Ecto neural progenitor cell (in vitro differentiated cells): ENCODE results near the gene TNFAIP8L1.
A peak's percentile ranks its signal among the peaks of the same experiment; 100 is the strongest.
"Not testable (repeated sequence)": the region's sequence is repeated elsewhere in the genome, so short reads cannot be mapped to it uniquely, and the experiment has no call there.

ENCODE experiments used
- DNase-seq: peaks from one replicate; pipeline ENCODE4 v3.0.0-alpha.2; 2018; ENCODE audit warnings: low spot score

The TNFAIP8L1 gene

DNA sequence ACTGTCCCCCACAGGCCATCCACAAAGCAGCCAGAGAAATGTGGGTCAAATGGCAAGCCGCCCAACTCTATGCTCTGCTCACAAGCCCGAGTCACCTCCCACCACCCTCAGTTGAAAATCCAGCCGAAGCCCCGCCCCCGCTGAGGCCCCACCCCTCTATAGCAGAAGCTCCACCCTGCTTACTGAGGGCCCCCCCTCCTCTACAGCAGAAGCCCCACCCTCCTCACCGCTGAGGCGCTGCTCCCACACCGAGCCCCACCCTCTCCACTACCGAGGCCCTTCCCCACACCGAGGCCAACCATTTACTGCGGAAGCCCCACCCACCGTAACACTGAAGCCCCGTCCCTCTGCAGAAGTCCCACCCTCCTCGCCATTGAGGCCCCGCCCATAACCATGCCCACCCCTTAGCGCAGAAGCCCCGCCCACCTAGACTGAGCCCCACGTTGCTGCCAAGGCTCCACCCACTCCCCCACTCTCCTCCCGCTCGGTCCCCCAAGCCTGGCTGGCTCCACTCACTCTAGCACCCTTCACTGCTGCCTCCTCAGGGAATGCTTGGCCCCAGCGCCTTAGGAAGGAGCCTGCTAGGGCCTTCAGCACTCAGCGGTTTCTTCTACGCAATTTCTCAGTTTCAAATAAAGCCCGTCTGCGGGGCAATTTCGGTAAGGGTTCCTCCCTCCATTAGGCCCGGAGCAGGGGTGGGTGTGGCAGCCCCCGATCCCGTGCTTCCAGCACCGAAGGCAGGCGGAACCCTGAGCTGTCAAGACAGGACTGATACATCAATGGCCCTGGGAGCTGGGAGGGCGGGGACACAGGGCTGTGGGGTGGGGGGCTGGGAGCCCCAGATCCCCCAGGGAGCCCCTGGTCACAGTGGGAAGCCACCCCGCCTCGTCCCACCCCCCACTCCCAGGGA lies 39.8 kb downstream of the TNFAIP8L1 start:
- peak; percentile 91 for DNase-seq

DNA sequence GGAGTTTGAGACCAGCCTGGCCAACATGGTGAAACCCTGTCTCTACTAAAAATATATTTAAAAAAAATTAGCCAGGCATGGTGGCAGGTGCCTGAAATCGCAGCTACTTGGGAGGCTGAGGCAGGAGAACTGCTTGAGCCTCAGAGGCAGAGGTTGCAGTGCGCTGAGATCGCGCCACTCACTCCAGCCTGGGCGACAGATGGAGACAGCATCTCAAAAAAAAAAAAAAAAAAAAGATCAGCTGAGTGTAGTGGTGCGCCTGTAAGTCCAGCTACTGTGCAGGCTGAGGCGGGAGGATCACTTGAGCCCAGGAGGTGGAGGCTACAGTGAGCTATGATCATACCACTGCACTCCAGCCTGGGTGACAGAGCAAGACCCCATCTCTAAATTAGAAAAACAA lies 40.7 kb downstream of the TNFAIP8L1 start:
- not testable (repeated sequence) for DNase-seq

DNA sequence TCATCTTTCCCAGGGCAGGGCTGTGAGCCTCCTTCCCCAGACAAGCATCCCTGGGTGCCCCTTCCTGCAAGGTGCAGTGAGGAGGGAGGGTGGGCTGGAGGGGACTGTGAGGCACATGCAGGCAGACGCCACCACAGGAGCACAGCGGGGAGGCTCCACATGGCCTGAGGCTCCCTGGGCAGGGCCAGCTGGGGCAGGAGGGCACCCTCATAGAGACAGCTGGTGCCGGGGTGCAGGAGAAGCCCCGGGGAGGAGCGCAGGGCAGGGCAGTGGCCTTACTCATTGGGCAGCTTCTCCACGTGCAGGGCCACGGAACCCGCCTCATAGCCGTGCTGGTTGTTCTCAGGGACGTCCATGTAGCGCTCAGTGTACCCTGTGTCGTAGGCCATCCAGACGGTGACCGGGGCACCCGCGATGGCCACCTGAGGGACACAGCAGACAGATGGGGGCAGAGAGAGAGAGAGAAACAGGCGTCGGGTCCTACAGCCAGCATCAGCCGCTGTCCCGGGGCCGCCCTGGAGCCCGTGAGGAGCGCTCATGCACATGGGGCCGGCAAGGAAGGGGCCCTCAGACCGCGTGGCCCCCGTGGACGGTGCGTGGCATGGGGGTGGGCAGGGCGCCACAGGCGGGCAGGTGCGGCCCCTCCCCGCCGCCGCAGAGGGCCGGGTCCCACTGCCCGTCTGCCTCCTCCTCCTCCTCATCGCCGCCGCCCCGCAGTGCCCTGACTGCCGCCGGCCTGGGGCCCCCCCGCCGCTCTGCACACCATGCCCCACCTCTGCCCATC lies 43.3 kb downstream of the TNFAIP8L1 start:
- no peak for DNase-seq

DNA sequence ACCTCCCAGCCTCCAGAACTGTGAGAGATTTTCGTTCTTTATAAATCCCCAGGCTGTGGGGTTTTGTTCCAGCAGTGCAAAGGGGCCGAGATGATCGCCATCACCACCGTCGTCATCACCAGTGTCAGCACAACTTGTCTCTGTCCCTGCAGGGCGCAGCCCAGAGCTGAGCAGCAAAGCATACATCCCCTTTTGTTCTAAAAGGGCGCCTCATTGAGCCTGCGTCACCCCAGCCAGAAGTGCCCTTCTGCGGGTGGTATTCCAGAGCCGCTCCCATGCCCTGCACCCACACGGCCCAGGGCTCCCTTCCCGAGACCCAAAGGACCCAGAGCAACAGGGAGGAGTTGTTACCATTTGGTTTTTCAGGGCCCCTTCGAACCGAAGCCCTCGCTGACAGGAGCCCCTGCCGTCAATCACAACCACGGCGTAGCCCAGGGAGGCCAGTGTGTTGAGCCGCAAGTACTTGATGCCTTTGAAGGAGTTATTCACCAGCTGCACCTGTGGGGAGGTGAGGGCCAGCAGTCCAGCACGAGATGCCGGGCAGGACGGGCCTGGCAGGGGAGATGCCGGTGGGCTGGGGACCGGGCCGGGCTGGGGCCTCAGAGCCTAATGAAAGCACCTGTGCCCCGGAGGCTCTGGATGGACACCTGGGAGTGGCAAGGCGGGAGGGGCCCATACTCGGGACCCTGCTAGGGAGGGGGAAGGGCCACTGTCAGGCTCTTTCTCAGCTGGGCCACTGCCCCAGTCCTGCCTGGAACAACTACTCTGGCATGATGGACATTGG lies 45.2 kb downstream of the TNFAIP8L1 start:
- no peak for DNase-seq

- DNase-seq: no peak
Observed at GRCh38 chr19:4686700-4687099, 47.4 kb downstream of the TNFAIP8L1 start.

- no peak for DNase-seq
Observed at GRCh38 chr19:4687396-4687795, 48.1 kb downstream of the TNFAIP8L1 start.

DNA sequence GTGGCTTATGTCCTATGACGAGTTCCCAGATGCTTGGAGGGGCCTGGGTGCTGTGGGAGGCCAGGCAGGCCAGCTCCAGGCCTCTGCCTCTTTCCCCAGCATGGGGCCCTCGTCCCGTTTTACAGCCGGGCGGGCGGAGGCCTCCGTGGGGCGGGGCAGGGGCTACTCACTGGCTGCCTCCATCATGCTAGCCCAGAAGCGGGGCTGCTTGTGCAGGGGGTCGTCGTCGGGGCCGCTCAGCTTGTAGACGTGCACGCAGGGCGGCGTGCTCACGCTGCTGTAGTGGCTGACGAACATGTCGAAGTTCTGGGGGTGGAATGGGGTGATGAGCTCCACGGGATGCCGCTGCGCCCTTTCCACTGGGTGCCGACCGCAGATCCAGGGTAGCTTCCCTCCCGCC lies 49.3 kb downstream of the TNFAIP8L1 start:
- no peak for DNase-seq

- DNase-seq: no peak
Observed at GRCh38 chr19:4689403-4689802, 50.1 kb downstream of the TNFAIP8L1 start.

DNA sequence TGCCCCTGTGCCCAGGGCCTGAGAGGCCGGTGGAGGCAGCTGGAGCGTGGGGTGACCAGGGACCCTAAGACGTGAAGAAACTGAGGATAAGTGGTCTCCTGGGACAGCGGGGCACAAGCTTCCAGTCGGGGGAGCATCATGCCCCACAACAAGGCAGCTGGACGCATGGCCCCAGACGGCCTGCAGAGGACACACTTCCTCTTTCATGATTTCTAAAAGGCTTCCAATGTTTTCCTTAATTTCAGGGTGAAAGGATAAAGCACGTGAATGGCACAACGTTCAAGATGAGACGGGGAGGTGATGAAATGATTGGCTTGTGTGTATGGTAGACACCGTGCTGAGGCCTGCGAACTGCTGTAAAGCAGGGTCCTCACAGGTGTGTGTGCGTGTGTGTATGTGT lies 51.0 kb downstream of the TNFAIP8L1 start:
- no peak for DNase-seq

DNA sequence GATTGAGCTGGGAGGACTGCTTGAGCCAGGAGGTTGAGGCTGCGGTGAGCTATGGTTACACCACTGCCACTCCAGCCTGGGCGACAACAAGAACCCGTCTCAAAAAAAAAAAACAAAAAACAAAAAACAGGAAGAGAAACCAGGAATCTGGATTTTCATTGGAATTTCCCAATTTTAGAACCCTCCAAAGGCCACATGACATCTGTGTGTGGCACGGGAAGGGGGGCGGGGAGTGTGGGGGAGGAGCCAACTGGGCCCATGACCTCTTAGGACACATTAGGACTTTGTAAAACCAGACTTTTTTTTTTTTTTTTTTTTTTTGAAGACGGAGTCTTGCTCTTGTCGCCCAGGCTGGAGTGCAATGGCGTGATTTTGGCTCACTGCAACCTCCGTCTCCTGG lies 52.1 kb downstream of the TNFAIP8L1 start:
- DNase-seq: no peak

DNA sequence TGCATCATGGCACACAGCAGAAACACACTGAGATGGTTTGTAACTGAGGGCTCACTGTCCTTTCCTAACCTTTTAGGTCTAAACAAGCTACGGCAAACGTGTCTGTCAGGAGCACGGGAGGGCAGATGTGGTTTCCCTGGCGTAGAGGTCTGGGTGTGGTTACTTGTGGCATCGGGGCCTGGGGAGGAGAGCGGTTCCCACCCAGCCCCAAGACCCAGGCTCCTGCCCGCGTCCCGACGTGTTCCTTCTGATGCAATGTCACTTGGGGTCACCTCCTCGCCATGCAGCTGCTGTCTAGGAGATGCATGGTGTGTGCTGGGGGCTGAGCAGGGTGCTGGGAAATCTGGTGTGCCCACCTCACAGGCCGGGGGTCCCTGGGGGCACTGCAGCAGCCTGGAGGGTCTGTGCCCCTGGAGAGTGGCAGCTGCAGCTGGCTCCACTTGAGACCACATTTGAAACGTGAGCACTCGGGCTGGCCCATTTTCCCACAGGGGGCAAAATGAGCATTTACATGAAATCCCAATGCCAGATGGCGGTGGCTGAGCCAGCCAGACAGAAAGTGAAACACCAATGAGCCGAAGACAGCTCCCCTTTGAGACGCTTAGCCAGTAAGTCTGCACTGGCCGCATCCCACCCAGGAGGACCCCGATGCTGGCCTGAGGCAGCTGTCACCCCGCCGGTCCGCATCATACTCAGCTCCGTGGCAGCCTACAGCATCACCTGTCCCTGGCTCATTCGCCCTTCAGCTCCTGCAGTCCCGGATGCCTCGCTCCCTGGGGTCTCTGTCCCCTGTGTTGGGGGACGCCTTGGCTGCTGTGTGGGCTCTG lies 53.1 kb downstream of the TNFAIP8L1 start:
- no peak for DNase-seq

DNA sequence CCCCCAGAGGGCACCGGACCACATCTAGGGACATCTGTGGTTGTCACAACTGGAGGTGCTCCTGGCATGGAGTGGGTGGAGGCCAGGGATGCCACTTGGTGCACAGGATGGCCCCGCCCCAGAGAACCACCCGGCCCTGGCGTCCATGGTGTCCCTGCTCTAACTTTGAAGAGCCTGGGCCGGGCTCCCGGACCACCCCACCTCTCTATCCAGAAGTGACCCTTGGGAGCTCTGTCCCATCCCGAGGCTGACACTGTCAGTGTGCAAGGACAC lies 53.7 kb downstream of the TNFAIP8L1 start:
- no peak for DNase-seq

DNA sequence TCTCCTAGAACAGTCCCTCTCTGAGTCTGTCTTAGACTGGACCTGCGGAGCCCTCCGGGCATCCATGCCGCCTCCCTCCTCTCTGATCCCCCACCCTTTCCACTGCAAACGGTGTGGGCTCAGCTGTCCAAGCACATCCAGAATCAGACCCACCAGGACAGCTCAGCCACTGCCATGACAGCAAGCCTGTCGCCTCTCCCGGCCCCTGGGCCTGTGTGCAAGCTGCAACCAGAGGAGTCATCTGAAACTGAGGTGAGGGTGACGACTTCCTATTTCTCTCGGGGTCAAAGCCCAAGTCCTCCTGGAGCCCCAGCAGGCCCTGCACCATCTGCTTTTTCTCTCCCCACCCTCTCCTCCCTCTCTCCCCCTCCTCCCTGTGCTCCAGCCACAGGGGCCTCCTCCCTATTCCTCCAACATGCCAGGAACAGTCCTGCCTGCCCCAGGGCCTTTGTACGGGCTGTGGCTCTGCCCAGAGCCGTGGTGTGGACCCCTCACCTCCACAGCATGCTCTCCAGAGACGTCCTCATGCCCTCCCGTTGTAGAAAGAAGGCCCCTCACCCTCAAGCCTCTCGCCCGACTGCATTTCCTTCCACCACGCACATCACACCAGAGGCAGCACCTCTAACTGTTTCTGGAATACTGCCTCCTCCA lies 54.3 kb downstream of the TNFAIP8L1 start:
- no peak for DNase-seq

DNA sequence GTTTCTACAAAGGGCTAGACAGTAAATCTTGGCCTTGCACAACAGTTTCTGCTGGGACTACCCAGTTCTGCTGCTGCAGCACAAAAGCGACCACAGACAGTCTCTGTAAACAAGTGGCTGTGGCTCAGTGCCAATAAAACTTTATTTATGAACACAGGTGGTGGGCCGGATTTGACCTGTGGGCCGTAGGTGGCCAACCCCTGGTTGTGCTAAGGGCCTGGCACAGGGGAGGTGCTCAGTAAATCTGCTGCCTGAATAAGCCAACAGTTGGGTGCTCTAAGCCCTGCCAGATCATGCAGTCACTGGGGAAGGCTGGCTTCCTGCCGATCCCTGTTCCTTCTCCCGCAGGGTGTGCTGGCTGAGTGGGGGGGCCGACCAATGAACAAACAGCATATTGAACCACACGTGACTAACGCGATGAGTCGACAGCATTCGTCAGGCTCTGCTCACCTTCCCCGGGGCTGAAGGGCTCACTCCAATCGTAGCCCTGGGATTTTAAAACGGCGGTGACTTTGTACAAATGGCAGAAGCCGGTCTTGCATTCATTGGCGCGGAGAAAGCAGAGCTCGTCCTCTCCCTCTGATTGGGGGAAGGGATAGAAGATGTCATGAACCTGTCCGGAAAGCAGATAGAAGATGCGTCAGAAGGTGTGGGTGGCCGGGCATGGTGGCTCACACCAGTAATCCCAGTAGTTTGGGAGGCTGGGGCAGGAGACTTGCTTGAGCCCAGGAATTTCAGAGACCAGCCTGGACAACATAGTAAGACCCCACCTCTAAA lies 55.1 kb downstream of the TNFAIP8L1 start:
- no peak for DNase-seq

GRCh38 chr19:4695224-4695731 lies 56.0 kb downstream of the TNFAIP8L1 start:
- DNase-seq: no peak

- no peak for DNase-seq
Observed at GRCh38 chr19:4697304-4697703, 58.0 kb downstream of the TNFAIP8L1 start.

GRCh38 chr19:4699826-4700692 lies 60.7 kb downstream of the TNFAIP8L1 start:
- DNase-seq: no peak

- DNase-seq: no peak
Observed at GRCh38 chr19:4700693-4700970, 61.3 kb downstream of the TNFAIP8L1 start.

DNA sequence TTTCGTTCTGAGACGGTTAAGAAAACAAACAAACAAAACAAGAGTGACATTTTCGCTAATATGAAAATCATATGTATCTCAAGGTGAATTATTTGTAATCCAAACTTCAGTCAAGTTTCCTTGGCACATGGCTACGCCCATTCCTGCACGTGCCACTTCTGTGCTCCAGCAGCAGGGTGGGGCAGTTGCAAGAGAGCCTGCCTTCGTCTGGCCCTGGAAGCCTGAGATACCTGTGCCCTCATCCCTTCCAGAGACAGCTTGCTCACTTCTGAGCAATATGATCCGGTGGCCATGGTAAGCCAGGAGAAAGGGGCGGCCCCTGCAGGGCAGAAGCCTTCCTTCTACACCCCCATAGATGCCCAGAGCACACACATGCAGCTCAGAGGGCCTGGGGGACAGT lies 62.2 kb downstream of the TNFAIP8L1 start:
- no peak for DNase-seq

GRCh38 chr19:4702764-4703163 lies 63.4 kb downstream of the TNFAIP8L1 start:
- no peak for DNase-seq
